NT2/D1 (cell line): ENCODE data around the gene PLSCR3.

Experiments
- DNase-seq: peaks from one replicate; pipeline ENCODE4 v3.0.0-alpha.2; 2011; ENCODE audit warnings: low read depth, low spot score
- H3K27me3 ChIP-seq: 2 replicates; pipeline ENCODE4 v1.6.0; 2011; ENCODE audit warnings: mild to moderate bottlenecking; ENCODE audit not compliant: insufficient read length, insufficient read depth
- H3K36me3 ChIP-seq: 2 replicates; pipeline ENCODE4 v1.6.1; 2011; ENCODE audit warnings: mild to moderate bottlenecking, low read length, mixed read lengths; ENCODE audit not compliant: insufficient read depth, insufficient read length
- H3K4me1 ChIP-seq: 2 replicates; pipeline ENCODE4 v1.5.1; 2011; ENCODE audit not compliant: insufficient read depth, insufficient read length
- H3K4me3 ChIP-seq: 2 replicates; pipeline ENCODE4 v1.5.1; 2011; ENCODE audit warnings: low read depth; ENCODE audit not compliant: insufficient read length
- H3K9ac ChIP-seq: 2 replicates; pipeline ENCODE4 v1.6.0; 2011; ENCODE audit warnings: low read depth; ENCODE audit not compliant: insufficient read length
- H3K9me3 ChIP-seq: 2 replicates; pipeline ENCODE4 v1.5.1; 2011; ENCODE audit warnings: mild to moderate bottlenecking, low read length; ENCODE audit not compliant: insufficient read depth
- SUZ12 ChIP-seq: IDR thresholded peaks from 2 replicates; pipeline ENCODE4 v1.6.1; 2011; ENCODE audit not compliant: insufficient read length, insufficient read depth; ENCODE audit errors: extremely low read depth
- YY1 ChIP-seq: IDR thresholded peaks from 2 replicates; pipeline ENCODE4 v1.6.1; 2011; ENCODE audit not compliant: insufficient read length, insufficient read depth
- ZNF274 ChIP-seq: IDR thresholded peaks from 2 replicates; pipeline ENCODE4 v1.6.1; 2011; ENCODE audit warnings: mild to moderate bottlenecking, low read depth, low read length

The PLSCR3 gene

GRCh38 chr17:7425316-7425715, 31.0 kb upstream of the PLSCR3 start, which contains the start of gene SPEM2:
SPEM2 (plus strand) TSS chr17:7425616; CDS start chr17:7425689, 73 bp downstream.
- Histone ChIP-seq H3K36me3 (no peaks in the 10 kb centered on the region), H3K4me3 (no peak within 1 kb of the TSS), H3K9ac (no peak within 1 kb of the TSS), H3K9me3 (no peaks in the 10 kb centered on the region), H3K4me1 (no peaks in the 10 kb centered on the region), H3K27me3 (no peaks in the 10 kb centered on the region)
- TF ChIP-seq YY1 (no peak), ZNF274 (no peak), SUZ12 (no peak)
- DNase-seq, result no peak

GRCh38 chr17:7423679-7424078, 29.4 kb upstream of the PLSCR3 start:
- Histone ChIP-seq H3K36me3 (peaks cover 2% of the 10 kb centered on the region), H3K4me3 (no peak overlapping the region), H3K27me3 (no peaks in the 10 kb centered on the region), H3K4me1 (no peaks in the 10 kb centered on the region), H3K9me3 (no peaks in the 10 kb centered on the region), H3K9ac (no peak overlapping the region)
- DNase-seq, result no peak
- TF ChIP-seq YY1, result no peak
- TF ChIP-seq ZNF274, result no peak
- no peak for TF ChIP-seq SUZ12

- H3K36me3 ChIP-seq, result peaks cover 21% of the 10 kb centered on the region
- H3K4me3 ChIP-seq, result no peak overlapping the region
- H3K27me3 ChIP-seq, result no peaks in the 10 kb centered on the region
- H3K9ac ChIP-seq, result no peak overlapping the region
- no peaks in the 10 kb centered on the region for H3K4me1 ChIP-seq
- no peak for DNase-seq
- TF ChIP-seq ZNF274 (no peak), SUZ12 (no peak), YY1 (no peak)
- H3K9me3 ChIP-seq, result no peaks in the 10 kb centered on the region
Measured at GRCh38 chr17:7421186-7421585, 26.9 kb upstream of the PLSCR3 start.

- H3K4me3 ChIP-seq, result no peak within 1 kb of the TSS
- no peak for DNase-seq
- H3K9me3 ChIP-seq, result no peaks in the 10 kb centered on the region
- no peak within 1 kb of the TSS for H3K9ac ChIP-seq
- H3K4me1 ChIP-seq, result no peaks in the 10 kb centered on the region
- no peaks in the 10 kb centered on the region for H3K27me3 ChIP-seq
- peaks cover 31% of the 10 kb centered on the region for H3K36me3 ChIP-seq
- TF ChIP-seq YY1 (no peak), SUZ12 (no peak), ZNF274 (no peak)
Measured at GRCh38 chr17:7419819-7420610, 25.7 kb upstream of the PLSCR3 start, which contains the start of gene SPEM1. SPEM1 (plus strand) TSS chr17:7420324; CDS start chr17:7420385, 61 bp downstream.

- DNase-seq, result no peak
- Histone ChIP-seq H3K36me3 (peaks cover 38% of the 10 kb centered on the region), H3K9ac (no peak overlapping the region), H3K9me3 (no peaks in the 10 kb centered on the region), H3K4me1 (no peaks in the 10 kb centered on the region), H3K27me3 (no peaks in the 10 kb centered on the region), H3K4me3 (no peak overlapping the region)
- TF ChIP-seq ZNF274 (no peak), SUZ12 (no peak), YY1 (no peak)
Measured at GRCh38 chr17:7418472-7419152, 24.3 kb upstream of the PLSCR3 start.

- H3K36me3 ChIP-seq, result peaks cover 38% of the 10 kb centered on the region
- no peaks in the 10 kb centered on the region for H3K9me3 ChIP-seq
- TF ChIP-seq ZNF274, result no peak
- no peak for TF ChIP-seq SUZ12
- no peak for TF ChIP-seq YY1
- no peak for DNase-seq
- peaks cover 3% of the 10 kb centered on the region for H3K4me1 ChIP-seq
- H3K27me3 ChIP-seq, result no peaks in the 10 kb centered on the region
- no peak overlapping the region for H3K9ac ChIP-seq
- H3K4me3 ChIP-seq, result no peak overlapping the region
Measured at GRCh38 chr17:7417056-7417655, 22.8 kb upstream of the PLSCR3 start.

- no peak for TF ChIP-seq SUZ12
- DNase-seq, result no peak
- peaks cover 3% of the 10 kb centered on the region for H3K4me1 ChIP-seq
- no peak overlapping the region for H3K4me3 ChIP-seq
- H3K9me3 ChIP-seq, result no peaks in the 10 kb centered on the region
- H3K9ac ChIP-seq, result peak overlapping the region; percentile 8
- no peaks in the 10 kb centered on the region for H3K27me3 ChIP-seq
- H3K36me3 ChIP-seq, result peaks cover 38% of the 10 kb centered on the region
Measured at GRCh38 chr17:7416323-7416722, 22.0 kb upstream of the PLSCR3 start.
